GM19372 (cell line): ENCODE data around the gene KRT4.
"Not testable (repeated sequence)": the region's sequence is repeated elsewhere in the genome, so short reads cannot be mapped to it uniquely, and the experiment has no call there.

Experiments used
- ATAC-seq: cut with Tn5 transposase; IDR thresholded peaks from one replicate; pipeline ENCODE4 v1.9.1; 2021; ENCODE audit warnings: mild to moderate bottlenecking, low read depth, moderate library complexity; ENCODE audit not compliant: unreplicated experiment

Gene KRT4

GRCh38 chr12:52813885-52814709 is at the start of gene KRT4:
KRT4 (minus strand) TSS chr12:52814116; CDS start chr12:52814058, 58 bp downstream.
- no peak for ATAC-seq

GRCh38 chr12:52862023-52862422 is 48.1 kb upstream of the KRT4 start:
- no peak for ATAC-seq

- no peak for ATAC-seq
Measured at GRCh38 chr12:52861511-52861910, 47.6 kb upstream of the KRT4 start.

GRCh38 chr12:52860102-52860823 is 46.3 kb upstream of the KRT4 start:
- no peak for ATAC-seq

- ATAC-seq, result no peak
Measured at GRCh38 chr12:52857500-52857899, 43.6 kb upstream of the KRT4 start.

- no peak for ATAC-seq
Measured at GRCh38 chr12:52856787-52857186, 42.9 kb upstream of the KRT4 start.

GRCh38 chr12:52856077-52856476 is 42.2 kb upstream of the KRT4 start:
- ATAC-seq, result not testable (repeated sequence)

- no peak for ATAC-seq
Measured at GRCh38 chr12:52851787-52852186, 37.9 kb upstream of the KRT4 start.

GRCh38 chr12:52850681-52851080 is 36.8 kb upstream of the KRT4 start:
- no peak for ATAC-seq

GRCh38 chr12:52849511-52849910 is 35.6 kb upstream of the KRT4 start:
- ATAC-seq, result no peak

- no peak for ATAC-seq
Measured at GRCh38 chr12:52848661-52849255, 34.8 kb upstream of the KRT4 start, which contains the start of gene KRT78. KRT78 (minus strand) TSS chr12:52848994; CDS start chr12:52848930, 64 bp downstream.

- ATAC-seq, result no peak
Measured at GRCh38 chr12:52847335-52848102, 33.6 kb upstream of the KRT4 start.

- ATAC-seq, result no peak
Measured at GRCh38 chr12:52846356-52846970, 32.5 kb upstream of the KRT4 start.

- ATAC-seq, result no peak
Measured at GRCh38 chr12:52845946-52846345, 32.0 kb upstream of the KRT4 start.

GRCh38 chr12:52844386-52844785 is 30.5 kb upstream of the KRT4 start:
- ATAC-seq, result no peak

- ATAC-seq, result no peak
Measured at GRCh38 chr12:52839436-52840105, 25.7 kb upstream of the KRT4 start.

GRCh38 chr12:52838609-52839435 is 24.9 kb upstream of the KRT4 start:
- ATAC-seq, result no peak

GRCh38 chr12:52837781-52838608 is 24.1 kb upstream of the KRT4 start:
- ATAC-seq, result no peak
